HCT116 (cell line): ENCODE data around the gene GPLD1. TPM values are rescaled to one million over a fixed set of nuclear protein-coding genes. Genes with fewer than 3 reads are reported as not detected.

Source experiments
- ATAC-seq: fragments of 200-7000 bp; cut with Tn5 transposase; 2 replicates; pipeline ENCODE4 v1.9.1; 2020; ENCODE audit warnings: mild to moderate bottlenecking, moderate library complexity
- BruUV-seq: library from RNA; stranded (reverse); fragments of 400-500 nt; replicated peaks from 2 replicates; lab custom pipeline; 2021; lab: Mats Ljungman, UMichigan
- CTCF ChIA-PET: fragments of 300-600 bp; sonication (Branson Sonifier 250); formaldehyde crosslinking; loops from one replicate; lab custom pipeline; 2021; ENCODE audit warnings: antibody characterized with exemption; lab: Charles Lee
- POLR2A ChIA-PET: fragments of 300-600, 350-600 bp; sonication (Branson Sonifier 250); formaldehyde crosslinking; loops from one replicate; lab custom pipeline; 2021; ENCODE audit warnings: antibody characterized with exemption; lab: Charles Lee
- RAD21 ChIA-PET, 2 experiments: fragments of 300-600 bp; sonication (Branson Sonifier 250); formaldehyde crosslinking; loops; one replicate each; lab custom pipeline; 2023; ENCODE audit warnings: low total read pairs in 2 of 2; ENCODE audit not compliant: uncharacterized antibody in 2 of 2, unreplicated experiment in 2 of 2, low non-redundant PET in 1 of 2; lab: Charles Lee
- DNase-seq: peaks from one replicate; pipeline ENCODE4 v3.0.0-alpha.2; 2010; ENCODE audit warnings: low read depth, low spot score
- H2AFZ ChIP-seq: fragments of 200-600 bp; shearing (Covaris generic), sonication (generic); 2 replicates; pipeline ENCODE4 v1.6.1; 2017; ENCODE audit warnings: low read depth, mixed run types, mixed read lengths, antibody characterized with exemption, low read length; ENCODE audit not compliant: poor library complexity, severe bottlenecking
- H3K27ac ChIP-seq: 2 replicates; pipeline ENCODE4 v1.5.1; 2012; ENCODE audit warnings: low read depth, low read length
- H3K27me3 ChIP-seq: fragments of 200-600 bp; sonication (generic); 2 replicates; pipeline ENCODE4 v1.6.1; 2016; ENCODE audit warnings: mixed run types, low read length, mixed read lengths; ENCODE audit not compliant: insufficient read depth
- H3K36me3 ChIP-seq, 2 experiments: fragments of 200-500 bp in 1 of 2; fragments of 200-600 bp in 1 of 2; sonication (Bioruptor generic) in 1 of 2; sonication (generic) in 1 of 2; 2 replicates each; pipeline versions ENCODE4 v1.5.1 to v1.6.1; 2014 to 2016; ENCODE audit warnings: low read length in 2 of 2, inconsistent platforms in 1 of 2, mixed read lengths in 1 of 2, mixed run types in 1 of 2; ENCODE audit not compliant: insufficient read depth in 2 of 2, control insufficient read depth in 1 of 2
- H3K4me1 ChIP-seq, 2 experiments: fragments of 200-600 bp in 1 of 2; sonication (generic) in 1 of 2; 2 replicates each; pipeline versions ENCODE4 v1.5.1 to v1.6.1; 2012 to 2017; ENCODE audit warnings: low read length in 2 of 2, inconsistent platforms in 1 of 2, mild to moderate bottlenecking in 1 of 2, mixed read lengths in 1 of 2, mixed run types in 1 of 2, moderate library complexity in 1 of 2; ENCODE audit not compliant: insufficient read depth in 2 of 2, control insufficient read depth in 1 of 2
- H3K4me2 ChIP-seq: fragments of 200-600 bp; sonication (generic); 2 replicates; pipeline ENCODE4 v1.6.1; 2017; ENCODE audit warnings: mixed run types, low read length, mixed read lengths
- H3K4me3 ChIP-seq, 2 experiments: fragments of 200-600 bp in 1 of 2; sonication (generic) in 1 of 2; replicated peaks in 1 of 2; 2 replicates each; pipeline ENCODE4 v1.5.1; 2011 to 2016; ENCODE audit warnings: low read length in 2 of 2, control low read depth in 1 of 2, low read depth in 1 of 2, mild to moderate bottlenecking in 1 of 2, mixed read lengths in 1 of 2, mixed run types in 1 of 2
- H3K79me2 ChIP-seq: fragments of 200-600 bp; sonication (generic); 2 replicates; pipeline ENCODE4 v1.6.1; 2017; ENCODE audit warnings: mild to moderate bottlenecking, mixed run types, low read length, moderate library complexity, mixed read lengths; ENCODE audit not compliant: insufficient read depth
- H3K9ac ChIP-seq: fragments of 200-600 bp; sonication (generic); 2 replicates; pipeline ENCODE4 v1.6.1; 2016; ENCODE audit warnings: low read length, mixed read lengths
- H3K9me2 ChIP-seq: fragments of 200-600 bp; sonication (generic), shearing (Covaris generic); 2 replicates; pipeline ENCODE4 v1.6.1; 2017; ENCODE audit warnings: mixed run types, mild to moderate bottlenecking, moderate library complexity; ENCODE audit not compliant: insufficient read depth
- H3K9me3 ChIP-seq, 2 experiments: fragments of 200-500 bp in 1 of 2; fragments of 200-600 bp in 1 of 2; sonication (Bioruptor generic) in 1 of 2; sonication (generic) in 1 of 2; 2 replicates each; pipeline ENCODE4 v1.6.1; 2014 to 2017; ENCODE audit warnings: low read length in 2 of 2, mixed read lengths in 2 of 2, inconsistent platforms in 1 of 2, low read depth in 1 of 2, mild to moderate bottlenecking in 1 of 2, mixed run types in 1 of 2, moderate library complexity in 1 of 2; ENCODE audit not compliant: control insufficient read depth in 1 of 2, insufficient read depth in 1 of 2
- H4K20me1 ChIP-seq: fragments of 200-600 bp; sonication (generic), shearing (Covaris generic); 2 replicates; pipeline ENCODE4 v1.6.1; 2017; ENCODE audit warnings: mixed run types, mild to moderate bottlenecking, moderate library complexity; ENCODE audit not compliant: insufficient read depth
- CBX3 ChIP-seq: IDR thresholded peaks from 2 replicates; pipeline ENCODE4 v1.6.1; 2012; ENCODE audit warnings: low read depth
- ELF1 ChIP-seq: IDR thresholded peaks from 2 replicates; pipeline ENCODE4 v1.6.1; 2012; ENCODE audit warnings: low read depth, borderline replicate concordance
- EZH2 ChIP-seq: fragments of 200-600 bp; sonication (generic); IDR thresholded peaks from 2 replicates; pipeline ENCODE4 v1.6.1; 2017; ENCODE audit warnings: antibody characterized with exemption, mixed run types
- JUND ChIP-seq: IDR thresholded peaks from 2 replicates; pipeline ENCODE4 v1.6.1; 2012
- POLR2A ChIP-seq: IDR thresholded peaks from 2 replicates; pipeline ENCODE4 v1.7.0; 2011; ENCODE audit warnings: borderline replicate concordance; ENCODE audit not compliant: insufficient read depth, insufficient read length; ENCODE audit errors: extremely low read depth
- POLR2AphosphoS5 ChIP-seq: IDR thresholded peaks from 2 replicates; pipeline ENCODE4 v1.6.1; 2011; ENCODE audit warnings: mild to moderate bottlenecking, low read depth, low read length, moderate library complexity
- REST ChIP-seq: IDR thresholded peaks from 2 replicates; pipeline ENCODE4 v1.6.1; 2012; ENCODE audit warnings: low read depth
- SIN3A ChIP-seq: IDR thresholded peaks from 2 replicates; pipeline ENCODE4 v1.6.1; 2012; ENCODE audit warnings: low read depth
- YY1 ChIP-seq: IDR thresholded peaks from 2 replicates; pipeline ENCODE4 v1.6.1; 2011; ENCODE audit warnings: low read length, low read depth, moderate library complexity, mild to moderate bottlenecking; ENCODE audit not compliant: insufficient replicate concordance; ENCODE audit errors: extremely low read depth
- ZFX ChIP-seq: fragments of 450-650 bp; IDR thresholded peaks from 2 replicates; pipeline ENCODE4 v1.6.1; 2017
- intact Hi-C: fragments of 100-400 bp; cut with micrococcal nuclease; formaldehyde crosslinking; loops from 2 replicates; pipeline ENCODE4 v1.10.0; 2022
- total RNA-seq: library from RNA; stranded (reverse); gene quantifications from one replicate; pipeline ENCODE4 v1.2.1, GENCODE V29; 2021; ENCODE audit not compliant: unreplicated experiment

The GPLD1 gene
- total RNA-seq, 1 experiment from 2014 or later, result 2.1 TPM

- BruUV-seq, result no TSS peak
- Histone ChIP-seq H3K4me3 (no peak overlapping the region), H3K4me2 (no peak overlapping the region), H3K36me3 (no peaks in the 10 kb centered on the region), H3K27ac (no peak overlapping the region), H3K4me1 (no peaks in the 10 kb centered on the region), H3K79me2 (no peaks in the 10 kb centered on the region), H2AFZ (no peak overlapping the region), H4K20me1 (no peaks in the 10 kb centered on the region), H3K27me3 (no peaks in the 10 kb centered on the region), H3K9me3 (no peaks in the 10 kb centered on the region), H3K9me2 (no peaks in the 10 kb centered on the region), H3K9ac (no peak overlapping the region)
- DNase-seq, result no peak
- ChIA-PET CTCF (no interaction called here), RAD21 (no interaction called here), POLR2A (interaction anchor here (1.2 kb wide), 1 partner anchor 10 kb away, joined by 3 read pairs; no protein-coding TSS in a partner anchor)
- no peak for ATAC-seq
- TF ChIP-seq EZH2, result no peak
- TF ChIP-seq JUND, result no peak
- no peak for TF ChIP-seq SIN3A
- no peak for TF ChIP-seq YY1
- no peak for TF ChIP-seq POLR2AphosphoS5
- no peak for TF ChIP-seq CBX3
- TF ChIP-seq ZFX, result no peak
- no peak for TF ChIP-seq ELF1
- TF ChIP-seq REST, result no peak
- TF ChIP-seq POLR2A, result no peak
- intact Hi-C loops, result no loop called here
These were observed 8.7 kb downstream of the GPLD1 start for GRCh38 chr6:24480705-24481104.
